Prostate gland (tissue), 2 donors: Measurements from ENCODE around the gene ZNF776.

Experiments
- POLR2AphosphoS5 ChIP-seq: sonication (generic); formaldehyde crosslinking; IDR thresholded peaks from one replicate; pipeline ENCODE4 v1.6.1; 2017; ENCODE audit warnings: antibody characterized with exemption
- TF ChIP-seq, protein P1 (sequence below), 4 experiments: fragments of 200-600 bp in 2 of 4; fragments of 450-650 bp in 2 of 4; sonication (generic) in 2 of 4; IDR thresholded peaks; 1 replicate in 3 of 4; 2 replicates in 1 of 4; pipeline ENCODE4 v1.5.1; 2016 to 2019; ENCODE audit warnings: antibody characterized with exemption in 4 of 4, mild to moderate bottlenecking in 2 of 4, moderate library complexity in 2 of 4

DNA sequence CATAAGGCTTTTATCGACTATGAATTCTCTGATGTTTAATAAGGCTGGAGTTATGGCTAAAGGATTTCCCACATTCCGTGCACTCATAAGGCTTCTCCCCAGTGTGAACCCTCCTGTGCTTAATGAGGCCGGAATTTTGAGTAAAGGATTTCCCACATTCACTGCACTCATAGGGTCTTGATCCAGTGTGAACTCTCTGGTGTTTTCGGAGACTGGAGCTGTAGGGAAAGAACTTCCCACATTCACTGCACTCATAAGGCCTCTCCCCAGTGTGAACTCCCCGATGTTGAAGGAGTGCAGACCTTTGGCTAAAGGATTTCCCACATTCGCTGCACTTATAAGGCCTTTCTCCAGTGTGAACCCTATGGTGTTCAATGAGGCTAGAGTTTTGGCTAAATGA lies 45.0 kb upstream of the ZNF776 start:
- no peak for TF ChIP-seq POLR2AphosphoS5
- TF ChIP-seq, protein P1, sequence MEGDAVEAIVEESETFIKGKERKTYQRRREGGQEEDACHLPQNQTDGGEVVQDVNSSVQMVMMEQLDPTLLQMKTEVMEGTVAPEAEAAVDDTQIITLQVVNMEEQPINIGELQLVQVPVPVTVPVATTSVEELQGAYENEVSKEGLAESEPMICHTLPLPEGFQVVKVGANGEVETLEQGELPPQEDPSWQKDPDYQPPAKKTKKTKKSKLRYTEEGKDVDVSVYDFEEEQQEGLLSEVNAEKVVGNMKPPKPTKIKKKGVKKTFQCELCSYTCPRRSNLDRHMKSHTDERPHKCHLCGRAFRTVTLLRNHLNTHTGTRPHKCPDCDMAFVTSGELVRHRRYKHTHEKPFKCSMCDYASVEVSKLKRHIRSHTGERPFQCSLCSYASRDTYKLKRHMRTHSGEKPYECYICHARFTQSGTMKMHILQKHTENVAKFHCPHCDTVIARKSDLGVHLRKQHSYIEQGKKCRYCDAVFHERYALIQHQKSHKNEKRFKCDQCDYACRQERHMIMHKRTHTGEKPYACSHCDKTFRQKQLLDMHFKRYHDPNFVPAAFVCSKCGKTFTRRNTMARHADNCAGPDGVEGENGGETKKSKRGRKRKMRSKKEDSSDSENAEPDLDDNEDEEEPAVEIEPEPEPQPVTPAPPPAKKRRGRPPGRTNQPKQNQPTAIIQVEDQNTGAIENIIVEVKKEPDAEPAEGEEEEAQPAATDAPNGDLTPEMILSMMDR (IDR thresholded peaks at IDR 0.05), result no peak
